Trophoblast cell (in vitro differentiated cells and primary cell): ENCODE results near the gene DNAI7. TPM values are rescaled to one million over a fixed set of nuclear protein-coding genes. Genes with fewer than 3 reads are reported as not detected.
A peak's percentile ranks its signal among the peaks of the same experiment; 100 is the strongest.

ENCODE experiments used
- DNase-seq, 2 donors: peaks; one replicate each; pipeline ENCODE4 v3.0.0-alpha.2; 2016
- H2AFZ ChIP-seq: 2 replicates; pipeline ENCODE4 v1.6.1; 2013; ENCODE audit warnings: low read length, moderate library complexity, mild to moderate bottlenecking; ENCODE audit not compliant: insufficient read depth, poor library complexity
- H2AK5ac ChIP-seq: 2 replicates; pipeline ENCODE4 v1.6.1; 2013; ENCODE audit warnings: mild to moderate bottlenecking, low read length
- H2BK120ac ChIP-seq: 2 replicates; pipeline ENCODE4 v1.6.1; 2013; ENCODE audit warnings: low read length, mild to moderate bottlenecking, moderate library complexity; ENCODE audit not compliant: insufficient read depth, poor library complexity
- H2BK12ac ChIP-seq: 2 replicates; pipeline ENCODE4 v1.6.1; 2013; ENCODE audit warnings: mild to moderate bottlenecking, low read length, moderate library complexity
- H2BK5ac ChIP-seq: 2 replicates; pipeline ENCODE4 v1.6.1; 2013; ENCODE audit warnings: low read length, low read depth, moderate library complexity, mild to moderate bottlenecking; ENCODE audit not compliant: poor library complexity
- H3K14ac ChIP-seq: 2 replicates; pipeline ENCODE4 v1.6.1; 2013; ENCODE audit warnings: mild to moderate bottlenecking, low read length
- H3K18ac ChIP-seq: 2 replicates; pipeline ENCODE4 v1.6.1; 2013; ENCODE audit warnings: mild to moderate bottlenecking, low read length
- H3K23ac ChIP-seq: 2 replicates; pipeline ENCODE4 v1.6.1; 2013; ENCODE audit warnings: low read length
- H3K27ac ChIP-seq: 2 replicates; pipeline ENCODE4 v1.5.1; 2013; ENCODE audit warnings: low read depth, mild to moderate bottlenecking, inconsistent platforms, low read length, moderate library complexity
- H3K27me3 ChIP-seq: 2 replicates; pipeline ENCODE4 v1.6.1; 2013; ENCODE audit warnings: inconsistent platforms, mild to moderate bottlenecking, low read length, moderate library complexity; ENCODE audit not compliant: insufficient read depth
- H3K36me3 ChIP-seq, 2 experiments: 1 replicate in 1 of 2; 2 replicates in 1 of 2; pipeline ENCODE4 v1.6.1; 2013; ENCODE audit warnings: low read length in 2 of 2, mild to moderate bottlenecking in 2 of 2, moderate library complexity in 1 of 2; ENCODE audit not compliant: insufficient read depth in 2 of 2, control insufficient read depth in 1 of 2
- H3K4ac ChIP-seq: 2 replicates; pipeline ENCODE4 v1.6.1; 2013; ENCODE audit warnings: low read depth, mild to moderate bottlenecking, low read length, moderate library complexity
- H3K4me1 ChIP-seq, 2 experiments: 1 replicate in 1 of 2; 2 replicates in 1 of 2; pipeline ENCODE4 v1.6.1; 2013; ENCODE audit warnings: low read length in 2 of 2, mild to moderate bottlenecking in 2 of 2, moderate library complexity in 1 of 2; ENCODE audit not compliant: insufficient read depth in 2 of 2, control insufficient read depth in 1 of 2
- H3K4me2 ChIP-seq: 2 replicates; pipeline ENCODE4 v1.6.1; 2013; ENCODE audit warnings: inconsistent platforms, mild to moderate bottlenecking, low read length, moderate library complexity
- H3K4me3 ChIP-seq: 2 replicates; pipeline ENCODE4 v1.5.1; 2013; ENCODE audit warnings: mild to moderate bottlenecking, low read depth, low read length, inconsistent platforms
- H3K79me1 ChIP-seq: one replicate; pipeline ENCODE4 v1.6.1; 2013; ENCODE audit warnings: low read length
- H3K79me2 ChIP-seq: 2 replicates; pipeline ENCODE4 v1.6.1; 2013; ENCODE audit warnings: low read length, mild to moderate bottlenecking; ENCODE audit not compliant: control insufficient read depth, insufficient read depth, poor library complexity
- H3K9ac ChIP-seq: 2 replicates; pipeline ENCODE4 v1.6.1; 2013; ENCODE audit warnings: mild to moderate bottlenecking, low read length
- H3K9me3 ChIP-seq: 2 replicates; pipeline ENCODE4 v1.6.1; 2013; ENCODE audit warnings: low read depth, mild to moderate bottlenecking, control low read depth, inconsistent platforms, low read length; ENCODE audit not compliant: insufficient read depth
- H4K12ac ChIP-seq: 2 replicates; pipeline ENCODE4 v1.6.1; 2013; ENCODE audit warnings: low read depth, mild to moderate bottlenecking, low read length, moderate library complexity
- H4K8ac ChIP-seq: 2 replicates; pipeline ENCODE4 v1.6.1; 2013; ENCODE audit warnings: low read depth, mild to moderate bottlenecking, low read length, moderate library complexity
- H4K91ac ChIP-seq: one replicate; pipeline ENCODE4 v1.6.1; 2013; ENCODE audit warnings: low read depth, mild to moderate bottlenecking, low read length, moderate library complexity
- WGBS: extraction: QIAGEN DNeasy Blood & Tissue Kit; methylation state at CpG from one replicate; pipeline ENCODE4 v1.1.7; 2013; ENCODE audit warnings: missing lambda C conversion rate; ENCODE audit not compliant: insufficient read length, insufficient coverage; ENCODE audit errors: extremely low coverage; 5-methylcytosine and 5-hydroxymethylcytosine counted together
- polyA plus RNA-seq: library from polyadenylated mRNA; stranded (reverse); fragments of 200-250 nt; gene quantifications from 2 replicates; pipeline ENCODE4 v1.2.3, GENCODE V29; 2013

DNAI7 gene
- 0.27 and 0.33 TPM in 2 replicates for polyA plus RNA-seq

GRCh38 chr12:25195056-25195971 lies at the start of gene DNAI7, which contains the start of gene ETFRF1:
DNAI7 (minus strand) TSS chr12:25195160; CDS start chr12:25195078, 82 bp downstream.
ETFRF1 (plus strand) TSS chr12:25195237; CDS start chr12:25203957, 8,720 bp downstream.
- H3K9ac ChIP-seq, result peak within 1 kb of the TSS; percentile 60
- H2BK5ac ChIP-seq, result peak within 1 kb of the TSS; percentile 7
- peak within 1 kb of the TSS; percentile 75 for H3K4me3 ChIP-seq
- H3K27ac ChIP-seq, result peak within 1 kb of the TSS; percentile 52
- H3K4ac ChIP-seq, result peak within 1 kb of the TSS; percentile 9
- H3K9me3 ChIP-seq, result no peaks in the 10 kb centered on the region
- peaks cover 2 to 3% of the 10 kb centered on the region in 2 experiments for H3K4me1 ChIP-seq
- peak within 1 kb of the TSS; percentile 2 for H3K18ac ChIP-seq
- H4K12ac ChIP-seq, result peak within 1 kb of the TSS; percentile 17
- peaks cover 2% of the 10 kb centered on the region for H3K79me2 ChIP-seq
- peak within 1 kb of the TSS; percentile 82 for H4K8ac ChIP-seq
- peak within 1 kb of the TSS; percentile 11 for H3K14ac ChIP-seq
- peak; percentile 97 to 99 for DNase-seq
- H2BK12ac ChIP-seq, result no peak within 1 kb of the TSS
- H2AFZ ChIP-seq, result peak within 1 kb of the TSS; percentile 82
- H4K91ac ChIP-seq, result peak within 1 kb of the TSS; percentile 45
- no peaks in the 10 kb centered on the region for H3K36me3 ChIP-seq
- H3K23ac ChIP-seq, result no peak within 1 kb of the TSS
- H2BK120ac ChIP-seq, result peak within 1 kb of the TSS; percentile 2
- H3K79me1 ChIP-seq, result peaks cover 4% of the 10 kb centered on the region
- no peak within 1 kb of the TSS for H2AK5ac ChIP-seq
- peak within 1 kb of the TSS; percentile 95 for H3K4me2 ChIP-seq
- no peaks in the 10 kb centered on the region for H3K27me3 ChIP-seq
- no CpG with 5 or more reads among the region's 54 CpGs for WGBS

- Histone ChIP-seq H3K9ac (no peak overlapping the region), H2AK5ac (no peak overlapping the region), H3K27me3 (no peaks in the 10 kb centered on the region), H3K23ac (no peak overlapping the region), H3K4me1 (peaks cover 0 to 3% of the 10 kb centered on the region in 2 experiments), H3K18ac (no peak overlapping the region), H3K79me1 (no peaks in the 10 kb centered on the region), H3K79me2 (peaks cover 6% of the 10 kb centered on the region), H3K9me3 (no peaks in the 10 kb centered on the region), H4K91ac (no peak overlapping the region), H2AFZ (no peak overlapping the region), H2BK120ac (no peak overlapping the region), H2BK5ac (no peak overlapping the region), H4K8ac (no peak overlapping the region), H2BK12ac (no peak overlapping the region), H3K27ac (no peak overlapping the region), H3K4ac (no peak overlapping the region), H3K4me3 (no peak overlapping the region), H3K4me2 (no peak overlapping the region), H4K12ac (no peak overlapping the region), H3K36me3 (peaks cover 2 to 7% of the 10 kb centered on the region in 2 experiments), H3K14ac (no peak overlapping the region)
- DNase-seq, result no peak
Observed at GRCh38 chr12:25243680-25243990, 48.7 kb upstream of the DNAI7 start.

GRCh38 chr12:25242981-25243679 lies 48.2 kb upstream of the DNAI7 start:
- Histone ChIP-seq H3K36me3 (peaks cover 2 to 6% of the 10 kb centered on the region in 2 experiments), H3K9me3 (no peaks in the 10 kb centered on the region), H3K79me2 (peaks cover 4% of the 10 kb centered on the region), H3K4ac (no peak overlapping the region), H3K18ac (no peak overlapping the region), H2BK120ac (no peak overlapping the region), H2BK12ac (no peak overlapping the region), H2BK5ac (no peak overlapping the region), H3K27ac (no peak overlapping the region), H3K4me2 (no peak overlapping the region), H2AFZ (no peak overlapping the region), H4K8ac (no peak overlapping the region), H3K9ac (no peak overlapping the region), H3K4me3 (no peak overlapping the region), H3K4me1 (peaks cover 0 to 2% of the 10 kb centered on the region in 2 experiments), H3K79me1 (no peaks in the 10 kb centered on the region), H3K27me3 (no peaks in the 10 kb centered on the region), H4K12ac (no peak overlapping the region), H3K14ac (no peak overlapping the region), H4K91ac (no peak overlapping the region), H2AK5ac (no peak overlapping the region), H3K23ac (no peak overlapping the region)
- WGBS, result no CpG with 5 or more reads among the region's 5 CpGs
- peak; percentile 36 to 74 for DNase-seq

DNA sequence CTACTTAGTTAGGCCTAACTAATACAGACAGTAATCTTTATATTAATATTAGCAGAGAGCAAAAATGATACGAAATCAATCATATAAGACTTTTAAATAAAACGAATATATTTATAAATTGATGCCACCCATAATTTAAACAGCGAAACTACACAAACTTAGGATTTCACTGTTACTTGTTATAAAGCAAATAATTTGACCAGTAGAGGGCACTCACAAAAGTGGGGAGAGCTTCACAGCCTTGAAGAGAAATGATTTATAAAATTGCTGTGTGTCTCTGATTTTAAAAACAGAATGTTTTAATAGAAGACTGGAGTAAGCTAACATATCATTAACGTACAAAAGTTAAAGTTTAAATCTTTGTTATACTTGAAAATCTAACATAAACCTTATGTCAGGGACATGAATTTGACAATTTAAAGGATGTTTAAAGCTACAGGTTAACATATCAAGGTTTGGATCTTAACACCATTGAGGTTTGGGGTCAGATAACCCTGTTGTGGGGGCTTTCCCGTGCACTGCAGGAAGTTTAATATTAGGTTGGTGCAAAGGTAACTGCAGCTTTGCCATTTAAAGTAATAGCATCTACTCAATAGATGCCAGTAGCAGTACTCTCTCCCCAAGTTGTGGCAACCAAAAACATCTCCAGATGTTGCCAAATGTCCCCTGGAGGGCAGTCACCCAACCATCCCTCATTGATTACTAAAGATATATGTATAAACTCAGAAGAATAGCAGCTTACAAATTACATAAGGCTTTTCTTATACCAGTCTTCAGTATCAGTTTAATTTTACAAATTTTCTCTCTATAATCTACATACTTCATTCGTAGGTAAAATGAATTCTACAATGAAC lies 46.4 kb upstream of the DNAI7 start:
- Histone ChIP-seq H2BK5ac (no peak overlapping the region), H4K8ac (no peak overlapping the region), H3K4me3 (no peak overlapping the region), H2AFZ (no peak overlapping the region), H3K23ac (no peak overlapping the region), H3K9ac (no peak overlapping the region), H3K79me1 (no peaks in the 10 kb centered on the region), H4K91ac (no peak overlapping the region), H3K4me1 (no peaks in the 10 kb centered on the region), H3K4me2 (no peak overlapping the region), H3K27ac (no peak overlapping the region), H3K27me3 (no peaks in the 10 kb centered on the region), H3K4ac (no peak overlapping the region), H2AK5ac (no peak overlapping the region), H3K18ac (no peak overlapping the region), H2BK12ac (no peak overlapping the region), H3K79me2 (no peaks in the 10 kb centered on the region), H3K36me3 (peaks cover 3 to 5% of the 10 kb centered on the region in 2 experiments), H3K14ac (no peak overlapping the region), H3K9me3 (no peaks in the 10 kb centered on the region), H2BK120ac (no peak overlapping the region), H4K12ac (no peak overlapping the region)
- DNase-seq, result peak in 1 of 2 donors; percentile 74
- WGBS, result no CpG with 5 or more reads among the region's 6 CpGs
